ENCODE data around the gene COL10A1.
A peak's percentile ranks its signal among the peaks of the same experiment; 100 is the strongest.

COL10A1 gene

GRCh38 chr6:116144605-116145004 lies 18.7 kb upstream of the COL10A1 start:
- ATAC-seq (ENCODE audit: insufficient read depth, low read depth), result no peak

DNA sequence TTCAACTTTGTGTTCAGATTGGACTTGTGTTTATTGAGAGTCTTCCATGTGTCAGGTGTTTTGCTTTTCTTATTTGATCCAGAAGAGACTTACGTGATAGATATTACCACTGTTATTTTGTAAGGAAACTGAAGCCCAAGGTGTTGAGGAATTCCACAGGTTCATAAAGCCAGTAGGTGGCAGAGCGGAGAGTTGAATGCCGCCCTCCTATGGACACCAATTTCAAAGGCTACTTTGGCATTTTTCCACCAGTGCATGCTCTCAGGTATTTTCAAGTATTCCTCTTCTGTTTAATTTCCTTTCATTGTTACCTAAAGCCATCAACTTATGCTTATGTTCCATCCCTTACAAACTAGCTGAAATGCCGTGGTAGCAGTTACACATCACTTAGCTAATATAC lies 14.0 kb upstream of the COL10A1 start:
- Histone ChIP-seq H3K36me3 (ENCODE audit: insufficient read depth, low read length) (no peaks in the 10 kb centered on the region), H4K20me1 (ENCODE audit: insufficient read depth, low read length) (no peaks in the 10 kb centered on the region), H3K27me3 (ENCODE audit: insufficient read depth, low read length, poor library complexity) (no peaks in the 10 kb centered on the region), H3K4me2 (ENCODE audit: insufficient read depth, low read length) (no peak overlapping the region), H3K9me3 (ENCODE audit: insufficient read depth, low read length, severe bottlenecking) (no peaks in the 10 kb centered on the region), H3K79me2 (ENCODE audit: insufficient read depth, low read length) (no peaks in the 10 kb centered on the region), H3K4me1 (ENCODE audit: insufficient read depth, low read length) (no peaks in the 10 kb centered on the region), H2AFZ (ENCODE audit: low read depth, low read length) (no peak overlapping the region), H3K9ac (ENCODE audit: low read depth, low read length) (no peak overlapping the region), H3K27ac (ENCODE audit: low read length) (no peak overlapping the region), H3K4me3 (ENCODE audit: low read depth in 1 of 2, low read length in 2 of 2) (no peak overlapping the region)
- DNase-seq (no peak), ATAC-seq (ENCODE audit: insufficient read depth, low read depth) (no peak)
- TF ChIP-seq, protein P1, sequence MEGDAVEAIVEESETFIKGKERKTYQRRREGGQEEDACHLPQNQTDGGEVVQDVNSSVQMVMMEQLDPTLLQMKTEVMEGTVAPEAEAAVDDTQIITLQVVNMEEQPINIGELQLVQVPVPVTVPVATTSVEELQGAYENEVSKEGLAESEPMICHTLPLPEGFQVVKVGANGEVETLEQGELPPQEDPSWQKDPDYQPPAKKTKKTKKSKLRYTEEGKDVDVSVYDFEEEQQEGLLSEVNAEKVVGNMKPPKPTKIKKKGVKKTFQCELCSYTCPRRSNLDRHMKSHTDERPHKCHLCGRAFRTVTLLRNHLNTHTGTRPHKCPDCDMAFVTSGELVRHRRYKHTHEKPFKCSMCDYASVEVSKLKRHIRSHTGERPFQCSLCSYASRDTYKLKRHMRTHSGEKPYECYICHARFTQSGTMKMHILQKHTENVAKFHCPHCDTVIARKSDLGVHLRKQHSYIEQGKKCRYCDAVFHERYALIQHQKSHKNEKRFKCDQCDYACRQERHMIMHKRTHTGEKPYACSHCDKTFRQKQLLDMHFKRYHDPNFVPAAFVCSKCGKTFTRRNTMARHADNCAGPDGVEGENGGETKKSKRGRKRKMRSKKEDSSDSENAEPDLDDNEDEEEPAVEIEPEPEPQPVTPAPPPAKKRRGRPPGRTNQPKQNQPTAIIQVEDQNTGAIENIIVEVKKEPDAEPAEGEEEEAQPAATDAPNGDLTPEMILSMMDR (IDR thresholded peaks at IDR 0.05; ENCODE audit: borderline replicate concordance, extremely low read depth, low read length, poor library complexity, severe bottlenecking), result peak; percentile 19
- TF ChIP-seq EZH2 (IDR thresholded peaks at IDR 0.05; ENCODE audit: borderline replicate concordance, low read depth, low read length, severe bottlenecking), result no peak

More at GRCh38 chr6:116144605-116145004, 18.7 kb upstream of the COL10A1 start:
- no peak for DNase-seq
- Histone ChIP-seq H3K4me3 (ENCODE audit: low read depth in 1 of 2, low read length in 2 of 2) (no peak overlapping the region), H4K20me1 (ENCODE audit: insufficient read depth, low read length) (no peaks in the 10 kb centered on the region), H3K9ac (ENCODE audit: low read depth, low read length) (no peak overlapping the region), H3K79me2 (ENCODE audit: insufficient read depth, low read length) (no peaks in the 10 kb centered on the region), H3K4me1 (ENCODE audit: insufficient read depth, low read length) (no peaks in the 10 kb centered on the region), H2AFZ (ENCODE audit: low read depth, low read length) (no peak overlapping the region), H3K9me3 (ENCODE audit: insufficient read depth, low read length, severe bottlenecking) (no peaks in the 10 kb centered on the region), H3K27me3 (ENCODE audit: insufficient read depth, low read length, poor library complexity) (no peaks in the 10 kb centered on the region), H3K36me3 (ENCODE audit: insufficient read depth, low read length) (no peaks in the 10 kb centered on the region), H3K27ac (ENCODE audit: low read length) (no peak overlapping the region), H3K4me2 (ENCODE audit: insufficient read depth, low read length) (no peak overlapping the region)
- TF ChIP-seq EZH2 (IDR thresholded peaks at IDR 0.05; ENCODE audit: borderline replicate concordance, low read depth, low read length, severe bottlenecking), result no peak
- TF ChIP-seq, protein P1 (IDR thresholded peaks at IDR 0.05; ENCODE audit: borderline replicate concordance, extremely low read depth, low read length, poor library complexity, severe bottlenecking), result no peak

DNA sequence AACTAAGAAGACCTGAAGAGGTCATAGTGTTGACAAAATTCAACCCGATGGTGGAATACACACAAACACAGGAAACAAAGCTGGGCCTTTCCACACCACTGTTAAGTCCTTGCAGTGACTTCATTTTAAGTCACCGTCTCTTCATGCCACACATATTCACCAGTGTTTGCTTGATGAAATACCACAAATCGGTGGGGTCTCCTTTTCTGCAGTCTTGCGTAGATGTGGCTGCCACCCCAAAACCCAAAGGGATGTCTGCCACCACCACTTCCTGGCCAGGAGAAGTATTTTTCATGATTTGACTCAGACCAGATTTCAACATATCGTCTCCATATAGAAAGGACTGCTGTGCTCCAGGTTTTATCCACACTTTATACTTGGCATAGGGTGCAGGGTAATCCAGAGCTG lies 11.0 kb upstream of the COL10A1 start:
- H3K9ac ChIP-seq (ENCODE audit: low read depth, low read length), result no peak overlapping the region
- H3K4me1 ChIP-seq (ENCODE audit: insufficient read depth, low read length), result no peaks in the 10 kb centered on the region
- no peak for TF ChIP-seq EZH2 (IDR thresholded peaks at IDR 0.05; ENCODE audit: borderline replicate concordance, low read depth, low read length, severe bottlenecking)
- TF ChIP-seq, protein P1 (IDR thresholded peaks at IDR 0.05; ENCODE audit: borderline replicate concordance, extremely low read depth, low read length, poor library complexity, severe bottlenecking), result no peak
- no peak overlapping the region for H3K27ac ChIP-seq (ENCODE audit: low read length)
- ATAC-seq (ENCODE audit: insufficient read depth, low read depth), result no peak
- H4K20me1 ChIP-seq (ENCODE audit: insufficient read depth, low read length), result no peaks in the 10 kb centered on the region
- no peaks in the 10 kb centered on the region for H3K9me3 ChIP-seq (ENCODE audit: insufficient read depth, low read length, severe bottlenecking)
- no peak overlapping the region for H2AFZ ChIP-seq (ENCODE audit: low read depth, low read length)
- H3K4me3 ChIP-seq (ENCODE audit: low read depth in 1 of 2, low read length in 2 of 2), result no peak overlapping the region
- H3K79me2 ChIP-seq (ENCODE audit: insufficient read depth, low read length), result no peaks in the 10 kb centered on the region
- no peak for DNase-seq
- no peaks in the 10 kb centered on the region for H3K36me3 ChIP-seq (ENCODE audit: insufficient read depth, low read length)
- no peaks in the 10 kb centered on the region for H3K27me3 ChIP-seq (ENCODE audit: insufficient read depth, low read length, poor library complexity)
- H3K4me2 ChIP-seq (ENCODE audit: insufficient read depth, low read length), result no peak overlapping the region

GRCh38 chr6:116136373-116136772 lies 10.4 kb upstream of the COL10A1 start:
- Histone ChIP-seq H3K79me2 (ENCODE audit: insufficient read depth, low read length) (no peaks in the 10 kb centered on the region), H3K4me3 (ENCODE audit: low read depth in 1 of 2, low read length in 2 of 2) (no peak overlapping the region), H3K9me3 (ENCODE audit: insufficient read depth, low read length, severe bottlenecking) (no peaks in the 10 kb centered on the region), H4K20me1 (ENCODE audit: insufficient read depth, low read length) (no peaks in the 10 kb centered on the region), H3K27ac (ENCODE audit: low read length) (no peak overlapping the region), H2AFZ (ENCODE audit: low read depth, low read length) (no peak overlapping the region), H3K36me3 (ENCODE audit: insufficient read depth, low read length) (no peaks in the 10 kb centered on the region), H3K9ac (ENCODE audit: low read depth, low read length) (no peak overlapping the region), H3K4me1 (ENCODE audit: insufficient read depth, low read length) (no peaks in the 10 kb centered on the region), H3K27me3 (ENCODE audit: insufficient read depth, low read length, poor library complexity) (no peaks in the 10 kb centered on the region), H3K4me2 (ENCODE audit: insufficient read depth, low read length) (no peak overlapping the region)
- TF ChIP-seq, protein P1 (IDR thresholded peaks at IDR 0.05; ENCODE audit: borderline replicate concordance, extremely low read depth, low read length, poor library complexity, severe bottlenecking), result no peak
- no peak for TF ChIP-seq EZH2 (IDR thresholded peaks at IDR 0.05; ENCODE audit: borderline replicate concordance, low read depth, low read length, severe bottlenecking)
- DNase-seq, result no peak
- ATAC-seq (ENCODE audit: insufficient read depth, low read depth), result no peak
